ENCODE data around the gene PCDHB14. TPM values are rescaled to one million over a fixed set of nuclear protein-coding genes. Genes with fewer than 3 reads are reported as not detected.
"Not testable (repeated sequence)": the region's sequence is repeated elsewhere in the genome, so short reads cannot be mapped to it uniquely, and the experiment has no call there.

PCDHB14 gene
- total RNA-seq: not detected

- Mint-ChIP-seq H3K9me3 (peaks cover 17 to 21% of the 10 kb centered on the region in 2 donors), H3K27ac (no peak within 1 kb of the TSS), H3K36me3 (peaks cover 18 to 46% of the 10 kb centered on the region in 2 donors)
- ATAC-seq: no peak
- DNase-seq (ENCODE audit: low spot score in 2 of 2): no peak
Measured at GRCh38 chr5:141223112-141223783, at the start of gene PCDHB14. Gene PCDHB14 (plus strand): TSS chr5:141223343. CDS start chr5:141223506, 163 bp downstream.

GRCh38 chr5:141174291-141175104 lies 48.6 kb upstream of the PCDHB14 start:
- H3K27ac Mint-ChIP-seq: not testable (repeated sequence)

GRCh38 chr5:141175933-141176332 lies 47.2 kb upstream of the PCDHB14 start:
- no peak for DNase-seq (ENCODE audit: low spot score in 2 of 2)
- peaks cover 11 to 24% of the 10 kb centered on the region in 2 donors for H3K36me3 Mint-ChIP-seq
- no peak for ATAC-seq
- H3K27ac Mint-ChIP-seq: no peak overlapping the region
- H3K9me3 Mint-ChIP-seq: peaks cover 13 to 17% of the 10 kb centered on the region in 2 donors

More at GRCh38 chr5:141174291-141175104, 48.6 kb upstream of the PCDHB14 start:
- DNase-seq (ENCODE audit: low spot score in 2 of 2); ATAC-seq: not testable (repeated sequence)
- H3K9me3 Mint-ChIP-seq: peaks cover 13 to 14% of the 10 kb centered on the region in 2 donors
- peaks cover 7 to 18% of the 10 kb centered on the region in 2 donors for H3K36me3 Mint-ChIP-seq

- ATAC-seq; H3K27ac Mint-ChIP-seq; DNase-seq (ENCODE audit: low spot score in 2 of 2): not testable (repeated sequence)
- H3K36me3 Mint-ChIP-seq: peaks cover 19 to 25% of the 10 kb centered on the region in 2 donors
- H3K9me3 Mint-ChIP-seq: peaks cover 17 to 21% of the 10 kb centered on the region in 2 donors
Measured at GRCh38 chr5:141177577-141178191, 45.5 kb upstream of the PCDHB14 start, which contains the start of gene PCDHB8. Gene PCDHB8 (plus strand): TSS chr5:141177790. CDS start chr5:141178035, 245 bp downstream.

GRCh38 chr5:141179371-141179770 lies 43.8 kb upstream of the PCDHB14 start:
- H3K27ac Mint-ChIP-seq; DNase-seq (ENCODE audit: low spot score in 2 of 2); ATAC-seq: not testable (repeated sequence)
- Mint-ChIP-seq H3K9me3 (peaks cover 14 to 22% of the 10 kb centered on the region in 2 donors), H3K36me3 (peaks cover 23 to 25% of the 10 kb centered on the region in 2 donors)

- DNase-seq (ENCODE audit: low spot score in 2 of 2); H3K27ac Mint-ChIP-seq; ATAC-seq: not testable (repeated sequence)
- peaks cover 17 to 27% of the 10 kb centered on the region in 2 donors for H3K9me3 Mint-ChIP-seq
- H3K36me3 Mint-ChIP-seq: peaks cover 28 to 30% of the 10 kb centered on the region in 2 donors
Measured at GRCh38 chr5:141179876-141180275, 43.3 kb upstream of the PCDHB14 start.

GRCh38 chr5:141180313-141180712 lies 42.8 kb upstream of the PCDHB14 start:
- DNase-seq (ENCODE audit: low spot score in 2 of 2): no peak
- H3K36me3 Mint-ChIP-seq: peaks cover 29 to 34% of the 10 kb centered on the region in 2 donors
- ATAC-seq: no peak

GRCh38 chr5:141182248-141182647 lies 40.9 kb upstream of the PCDHB14 start, which contains the start of gene PCDHB16:
Gene PCDHB16 (plus strand): TSS chr5:141182387. CDS start chr5:141182560, 173 bp downstream.
- DNase-seq (ENCODE audit: low spot score in 2 of 2) (no peak), ATAC-seq (no peak)
- H3K27ac Mint-ChIP-seq: no peak within 1 kb of the TSS
- H3K36me3 Mint-ChIP-seq: peaks cover 36 to 43% of the 10 kb centered on the region in 2 donors
- peaks cover 22 to 36% of the 10 kb centered on the region in 2 donors for H3K9me3 Mint-ChIP-seq

More at GRCh38 chr5:141180313-141180712, 42.8 kb upstream of the PCDHB14 start:
- no peak overlapping the region for H3K27ac Mint-ChIP-seq
- H3K9me3 Mint-ChIP-seq: peaks cover 17 to 31% of the 10 kb centered on the region in 2 donors

- not testable (repeated sequence) for ATAC-seq; H3K27ac Mint-ChIP-seq; DNase-seq (ENCODE audit: low spot score in 2 of 2)
- Mint-ChIP-seq H3K36me3 (peaks cover 43 to 55% of the 10 kb centered on the region in 2 donors), H3K9me3 (peaks cover 25 to 41% of the 10 kb centered on the region in 2 donors)
Measured at GRCh38 chr5:141184117-141184855, 38.9 kb upstream of the PCDHB14 start.

GRCh38 chr5:141186897-141187512 lies 36.1 kb upstream of the PCDHB14 start, which contains the start of gene PCDHB9:
Gene PCDHB9 (plus strand): TSS chr5:141187161. CDS start chr5:141187319, 158 bp downstream.
- no peak within 1 kb of the TSS for H3K27ac Mint-ChIP-seq
- peak in 1 of 2 donors; percentile 23 for DNase-seq (ENCODE audit: low spot score in 2 of 2)
- H3K36me3 Mint-ChIP-seq: peaks cover 44 to 56% of the 10 kb centered on the region in 2 donors
- ATAC-seq: no peak
- H3K9me3 Mint-ChIP-seq: peaks cover 26 to 35% of the 10 kb centered on the region in 2 donors

- Mint-ChIP-seq H3K9me3 (peaks cover 25 to 33% of the 10 kb centered on the region in 2 donors), H3K36me3 (peaks cover 44 to 56% of the 10 kb centered on the region in 2 donors)
- not testable (repeated sequence) for DNase-seq (ENCODE audit: low spot score in 2 of 2); H3K27ac Mint-ChIP-seq; ATAC-seq
Measured at GRCh38 chr5:141188682-141189081, 34.5 kb upstream of the PCDHB14 start.

- Mint-ChIP-seq H3K36me3 (peaks cover 45 to 57% of the 10 kb centered on the region in 2 donors), H3K9me3 (peaks cover 25 to 33% of the 10 kb centered on the region in 2 donors)
- not testable (repeated sequence) for DNase-seq (ENCODE audit: low spot score in 2 of 2); H3K27ac Mint-ChIP-seq; ATAC-seq
Measured at GRCh38 chr5:141189131-141189530, 34.0 kb upstream of the PCDHB14 start.

- peaks cover 41 to 56% of the 10 kb centered on the region in 2 donors for H3K36me3 Mint-ChIP-seq
- H3K27ac Mint-ChIP-seq: no peak within 1 kb of the TSS
- peaks cover 22 to 33% of the 10 kb centered on the region in 2 donors for H3K9me3 Mint-ChIP-seq
- DNase-seq (ENCODE audit: low spot score in 2 of 2): peak in 1 of 2 donors; percentile 32
- no peak for ATAC-seq
Measured at GRCh38 chr5:141192110-141192725, 30.9 kb upstream of the PCDHB14 start, which contains the start of gene PCDHB10. Gene PCDHB10 (plus strand): TSS chr5:141192353. CDS start chr5:141192553, 200 bp downstream.

GRCh38 chr5:141194332-141194731 lies 28.8 kb upstream of the PCDHB14 start:
- not testable (repeated sequence) for H3K27ac Mint-ChIP-seq; ATAC-seq; DNase-seq (ENCODE audit: low spot score in 2 of 2)
- Mint-ChIP-seq H3K9me3 (peaks cover 25 to 45% of the 10 kb centered on the region in 2 donors), H3K36me3 (peaks cover 46 to 49% of the 10 kb centered on the region in 2 donors)
